ENCODE results near the gene GABRG3.

- no peak for TF ChIP-seq TAF1 (IDR thresholded peaks at IDR 0.05; ENCODE audit: low read depth, low read length)
- no peak for TF ChIP-seq POLR2A (IDR thresholded peaks at IDR 0.05; ENCODE audit: low read depth, low read length)
- TF ChIP-seq PAX5 (IDR thresholded peaks at IDR 0.05; ENCODE audit: insufficient read depth, low read length, severe bottlenecking) = no peak
- TF ChIP-seq POLR2AphosphoS5 (IDR thresholded peaks at IDR 0.05; ENCODE audit: low read depth, low read length) = no peak
- no peak for TF ChIP-seq POU2F2 (IDR thresholded peaks at IDR 0.05; ENCODE audit: low read depth, low read length)
- TF ChIP-seq SPI1 (IDR thresholded peaks at IDR 0.05; ENCODE audit: low read depth, low read length) = no peak
These were observed 31.6 kb upstream of the GABRG3 start for GRCh38 chr15:26939398-26939797.

Data from GM12891 (cell line).